Large intestine (tissue), 3 donors: ENCODE data around the gene MARCHF9. TPM values are rescaled to one million over a fixed set of nuclear protein-coding genes. Genes with fewer than 3 reads are reported as not detected.
A peak's percentile ranks its signal among the peaks of the same experiment; 100 is the strongest.

ENCODE experiments used
- DNase-seq, 2 donors: peaks; one replicate each; pipeline versions ENCODE4 v3.0.0 to v3.0.0-alpha.2; 2013
- H3K27ac ChIP-seq: one replicate; pipeline ENCODE4 v1.5.1; 2013; ENCODE audit warnings: low read length
- H3K27me3 ChIP-seq: 2 replicates; pipeline ENCODE4 v1.6.1; 2013; ENCODE audit warnings: low read length; ENCODE audit not compliant: control insufficient read depth, insufficient read depth
- H3K36me3 ChIP-seq: 2 replicates; pipeline ENCODE4 v1.6.1; 2013; ENCODE audit warnings: low read length; ENCODE audit not compliant: control insufficient read depth, insufficient read depth
- H3K4me1 ChIP-seq: one replicate; pipeline ENCODE4 v1.6.1; 2013; ENCODE audit warnings: low read length; ENCODE audit not compliant: control insufficient read depth, insufficient read depth
- H3K4me3 ChIP-seq: one replicate; pipeline ENCODE4 v1.5.1; 2013; ENCODE audit warnings: low read length
- H3K9me3 ChIP-seq: one replicate; pipeline ENCODE4 v1.6.1; 2013; ENCODE audit warnings: mild to moderate bottlenecking, low read depth, low read length, moderate library complexity; ENCODE audit not compliant: control insufficient read depth
- WGBS: methylation state at CpG from one replicate; pipeline ENCODE4 v1.1.5; 2013; ENCODE audit warnings: low lambda C conversion rate; ENCODE audit not compliant: insufficient coverage; 5-methylcytosine and 5-hydroxymethylcytosine counted together
- polyA plus RNA-seq: library from polyadenylated mRNA; unstranded; fragments of 120-200 nt; gene quantifications from one replicate; pipeline ENCODE4 v1.2.1, GENCODE V29; 2013

Gene MARCHF9
- polyA plus RNA-seq, 1 donor: 28.1 TPM

GRCh38 chr12:57755454-57756372 is 810 bp downstream of the MARCHF9 start:
- H3K4me1 ChIP-seq: peaks cover 30% of the 10 kb centered on the region
- DNase-seq: peak; percentile 74 to 89
- no peaks in the 10 kb centered on the region for H3K27me3 ChIP-seq
- peaks cover 3% of the 10 kb centered on the region for H3K9me3 ChIP-seq
- H3K27ac ChIP-seq: peak overlapping the region; percentile 91
- 0% methylated on average over 1 of the region's 76 CpGs for WGBS
- H3K36me3 ChIP-seq: peaks cover 22% of the 10 kb centered on the region
- H3K4me3 ChIP-seq: peak overlapping the region; percentile 66

GRCh38 chr12:57756406-57757341 is 1.8 kb downstream of the MARCHF9 start:
- Histone ChIP-seq H3K27ac (peak overlapping the region; percentile 91), H3K36me3 (peaks cover 18% of the 10 kb centered on the region), H3K27me3 (no peaks in the 10 kb centered on the region), H3K9me3 (peaks cover 3% of the 10 kb centered on the region), H3K4me1 (peaks cover 23% of the 10 kb centered on the region), H3K4me3 (peak overlapping the region; percentile 66)
- no CpG with 5 or more reads among the region's 22 CpGs for WGBS
- DNase-seq: peak in 1 of 2 donors; percentile 56

- Histone ChIP-seq H3K4me1 (peaks cover 20% of the 10 kb centered on the region), H3K27ac (no peak overlapping the region), H3K4me3 (no peak overlapping the region), H3K27me3 (no peaks in the 10 kb centered on the region), H3K9me3 (peaks cover 3% of the 10 kb centered on the region), H3K36me3 (peaks cover 18% of the 10 kb centered on the region)
- WGBS: no CpG with 5 or more reads among the region's 4 CpGs
- DNase-seq: no peak
Measured at GRCh38 chr12:57757771-57758170, 2.9 kb downstream of the MARCHF9 start.

- WGBS: 100% methylated on average over 1 of the region's 25 CpGs
- no peak for DNase-seq
- peaks cover 11% of the 10 kb centered on the region for H3K4me1 ChIP-seq
- no peak overlapping the region for H3K27ac ChIP-seq
- H3K36me3 ChIP-seq: peaks cover 18% of the 10 kb centered on the region
- H3K4me3 ChIP-seq: no peak overlapping the region
- H3K27me3 ChIP-seq: peaks cover 5% of the 10 kb centered on the region
- peaks cover 3% of the 10 kb centered on the region for H3K9me3 ChIP-seq
Measured at GRCh38 chr12:57758552-57759359, 3.9 kb downstream of the MARCHF9 start.

GRCh38 chr12:57759360-57759980 is 4.6 kb downstream of the MARCHF9 start:
- Histone ChIP-seq H3K4me1 (peaks cover 4% of the 10 kb centered on the region), H3K9me3 (peaks cover 3% of the 10 kb centered on the region), H3K4me3 (no peak overlapping the region), H3K36me3 (peaks cover 18% of the 10 kb centered on the region), H3K27me3 (peaks cover 12% of the 10 kb centered on the region), H3K27ac (no peak overlapping the region)
- no CpG with 5 or more reads among the region's 3 CpGs for WGBS
- DNase-seq: peak in 1 of 2 donors; percentile 44

GRCh38 chr12:57760347-57760982 is 5.6 kb downstream of the MARCHF9 start:
- peaks cover 9% of the 10 kb centered on the region for H3K9me3 ChIP-seq
- H3K4me1 ChIP-seq: peaks cover 7% of the 10 kb centered on the region
- H3K27me3 ChIP-seq: peaks cover 22% of the 10 kb centered on the region
- no peak overlapping the region for H3K4me3 ChIP-seq
- no peak overlapping the region for H3K27ac ChIP-seq
- 80% methylated on average over 1 of the region's 3 CpGs for WGBS
- H3K36me3 ChIP-seq: peaks cover 18% of the 10 kb centered on the region
- no peak for DNase-seq

GRCh38 chr12:57761391-57761998 is 6.6 kb downstream of the MARCHF9 start:
- Histone ChIP-seq H3K27ac (no peak overlapping the region), H3K9me3 (peaks cover 13% of the 10 kb centered on the region), H3K27me3 (peaks cover 32% of the 10 kb centered on the region), H3K4me3 (no peak overlapping the region), H3K36me3 (peaks cover 18% of the 10 kb centered on the region), H3K4me1 (peaks cover 14% of the 10 kb centered on the region)
- WGBS: no CpG with 5 or more reads among the region's 4 CpGs
- no peak for DNase-seq

GRCh38 chr12:57762463-57762862 is 7.6 kb downstream of the MARCHF9 start:
- Histone ChIP-seq H3K9me3 (peaks cover 13% of the 10 kb centered on the region), H3K36me3 (peaks cover 18% of the 10 kb centered on the region), H3K4me1 (peaks cover 20% of the 10 kb centered on the region), H3K27ac (no peak overlapping the region), H3K27me3 (peaks cover 42% of the 10 kb centered on the region), H3K4me3 (no peak overlapping the region)
- no peak for DNase-seq
- WGBS: no CpG with 5 or more reads among the region's 2 CpGs
